Measurements from ENCODE around the gene CHTOP.
"Not testable (repeated sequence)": the region's sequence is repeated elsewhere in the genome, so short reads cannot be mapped to it uniquely, and the experiment has no call there.

The CHTOP gene

DNA sequence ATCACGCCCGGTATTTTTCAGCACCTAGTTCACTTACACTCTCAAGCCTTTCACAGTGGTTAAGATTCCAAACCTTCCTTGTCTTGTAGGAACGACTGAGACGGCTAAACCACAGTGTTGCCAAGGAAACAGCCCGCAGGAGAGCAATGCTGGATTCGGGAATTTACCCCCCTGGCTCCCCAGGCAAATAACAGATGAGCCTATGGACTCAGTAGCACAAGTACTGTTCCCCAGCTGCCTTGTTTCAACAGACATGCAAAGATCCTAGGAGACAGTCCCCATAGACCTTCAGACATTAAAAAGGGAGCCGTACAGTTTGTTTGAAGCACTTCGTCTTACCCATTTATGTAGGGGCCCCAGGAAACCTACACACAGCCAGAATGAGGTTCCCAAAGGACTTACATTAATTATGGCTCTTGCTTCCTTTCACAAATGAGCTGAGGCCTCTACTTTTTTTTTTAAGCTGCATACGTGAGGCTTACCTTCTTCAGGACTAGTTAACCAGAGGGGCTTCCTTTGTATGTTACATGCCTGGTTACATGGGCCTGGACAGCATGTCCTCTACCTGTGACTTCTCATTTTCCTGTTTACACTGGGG lies 27.3 kb downstream of the CHTOP start:
- peak; percentile 50 for DNase-seq (ENCODE audit: low spot score)

DNA sequence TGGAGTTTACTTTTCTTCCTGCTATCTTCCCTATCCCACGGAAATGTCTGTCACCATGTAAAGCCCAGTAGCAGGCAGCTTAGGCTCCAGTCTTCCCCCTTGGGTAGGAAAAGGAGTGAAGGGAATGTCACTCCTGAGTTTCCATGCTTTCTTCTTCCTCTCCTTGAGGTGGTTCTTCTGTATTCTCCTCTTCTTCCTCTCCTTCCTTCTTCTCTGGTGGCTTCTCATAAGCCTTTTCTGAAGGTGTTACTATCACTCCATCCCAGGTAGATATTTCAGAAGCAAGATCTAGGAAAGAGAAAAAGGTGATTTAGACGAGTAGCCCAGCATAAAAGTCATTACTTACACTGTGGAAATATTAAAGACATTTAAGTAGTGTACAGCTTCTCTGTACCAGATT lies 28.4 kb downstream of the CHTOP start:
- no peak for DNase-seq (ENCODE audit: low spot score)

DNA sequence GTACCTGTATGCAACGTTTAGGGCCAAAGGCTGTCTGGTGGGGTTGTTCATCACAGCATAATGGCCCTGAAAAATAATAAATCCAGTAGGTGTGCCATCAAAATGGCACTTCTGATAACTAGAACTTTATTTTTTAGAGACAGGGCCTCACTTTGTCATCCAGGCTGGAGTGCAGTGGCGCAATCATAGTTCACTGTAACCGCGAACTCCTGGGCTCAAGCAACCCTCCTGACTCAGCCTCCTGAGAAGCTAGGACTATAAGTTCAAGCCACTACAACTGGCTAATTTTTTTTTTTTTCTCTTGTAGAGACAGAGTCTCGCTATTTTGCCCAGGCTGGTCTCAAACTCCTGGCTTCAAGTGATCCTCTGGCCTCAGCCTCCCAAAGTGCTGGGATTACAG lies 29.3 kb downstream of the CHTOP start:
- DNase-seq (ENCODE audit: low spot score): no peak

DNA sequence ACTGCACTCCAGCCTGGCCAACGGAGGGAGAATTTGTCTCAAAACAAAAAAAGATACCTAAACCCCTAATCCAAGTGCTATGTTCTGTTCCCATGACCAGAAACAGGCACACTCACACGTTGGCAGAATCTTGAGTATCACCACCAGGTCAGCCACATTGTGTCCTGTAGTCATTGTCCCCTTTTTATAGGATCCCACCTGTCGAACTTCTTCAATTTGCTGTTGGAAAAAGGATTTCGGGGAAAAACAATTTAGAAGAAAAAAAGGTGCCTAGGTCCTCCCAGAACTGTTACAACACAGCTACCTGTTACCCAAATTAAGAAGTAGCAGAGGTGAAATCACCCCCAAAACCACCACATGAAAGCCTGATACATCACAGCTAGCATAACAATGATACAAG lies 33.6 kb downstream of the CHTOP start:
- DNase-seq (ENCODE audit: low spot score): no peak

DNA sequence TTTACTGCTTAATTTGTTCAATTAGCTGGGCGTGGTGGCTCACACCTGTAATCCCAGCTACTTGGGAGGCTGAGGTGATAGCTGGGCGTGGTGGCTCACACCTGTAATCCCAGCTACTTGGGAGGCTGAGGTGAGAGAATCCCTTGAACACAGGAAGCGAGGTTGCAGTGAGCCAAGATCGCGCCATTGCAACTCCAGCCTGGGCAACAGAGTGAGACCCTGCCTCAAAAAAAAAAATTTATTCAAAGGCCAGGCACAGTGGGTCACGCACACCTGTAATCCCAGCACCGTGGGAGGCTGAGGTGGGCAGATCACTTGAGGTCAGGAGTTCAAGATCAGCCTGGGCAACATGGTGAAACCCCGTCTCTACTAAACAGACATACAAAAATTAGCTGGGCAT lies 34.8 kb downstream of the CHTOP start:
- not testable (repeated sequence) for DNase-seq (ENCODE audit: low spot score)

DNA sequence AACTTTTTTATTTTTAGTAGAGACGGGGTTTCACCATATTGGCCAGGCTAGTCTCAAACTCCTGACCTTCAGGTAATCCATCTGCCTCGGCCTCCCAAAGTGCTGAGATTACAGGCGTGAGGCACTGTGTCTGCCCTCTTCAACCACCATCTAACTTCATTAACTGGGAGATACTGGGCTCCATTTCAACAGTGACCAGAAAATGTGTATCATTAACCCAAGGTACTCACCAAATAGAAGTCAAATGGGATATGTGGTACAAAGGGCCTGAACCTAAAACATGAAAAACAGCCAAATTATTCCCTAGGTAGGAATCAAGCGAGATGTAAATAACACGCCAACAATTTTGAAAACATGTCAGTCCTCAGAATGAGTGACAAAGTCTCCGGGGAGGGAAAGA lies 35.7 kb downstream of the CHTOP start:
- no peak for DNase-seq (ENCODE audit: low spot score)

DNA sequence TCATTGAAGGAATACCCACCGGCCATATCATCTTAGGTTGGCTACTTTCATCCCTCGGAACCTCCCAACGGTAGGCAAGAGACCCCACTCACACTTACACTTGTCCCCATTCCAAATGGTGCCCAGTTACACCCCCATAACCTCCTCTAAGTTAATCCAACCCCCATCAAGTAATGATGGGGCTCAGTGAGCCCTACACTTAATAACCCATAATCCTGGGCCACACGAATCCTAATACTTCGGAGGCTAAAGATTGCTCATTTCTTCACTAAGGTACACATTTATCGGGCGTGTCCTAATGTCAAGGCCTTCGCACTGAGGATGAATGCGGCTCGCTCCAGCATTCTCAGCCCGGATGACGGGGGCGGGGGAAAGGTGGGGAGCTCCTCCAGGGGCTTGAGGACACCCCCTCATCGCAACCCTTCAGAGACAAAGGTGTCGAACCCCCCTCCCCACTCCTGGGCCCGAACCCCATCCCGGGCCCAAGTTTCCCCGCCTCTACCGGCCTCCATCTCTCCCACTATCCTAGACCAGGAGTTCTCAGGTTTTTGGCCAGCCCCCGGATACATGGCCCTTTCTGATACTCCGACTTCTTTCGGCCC lies 36.5 kb downstream of the CHTOP start:
- no peak for DNase-seq (ENCODE audit: low spot score)

DNA sequence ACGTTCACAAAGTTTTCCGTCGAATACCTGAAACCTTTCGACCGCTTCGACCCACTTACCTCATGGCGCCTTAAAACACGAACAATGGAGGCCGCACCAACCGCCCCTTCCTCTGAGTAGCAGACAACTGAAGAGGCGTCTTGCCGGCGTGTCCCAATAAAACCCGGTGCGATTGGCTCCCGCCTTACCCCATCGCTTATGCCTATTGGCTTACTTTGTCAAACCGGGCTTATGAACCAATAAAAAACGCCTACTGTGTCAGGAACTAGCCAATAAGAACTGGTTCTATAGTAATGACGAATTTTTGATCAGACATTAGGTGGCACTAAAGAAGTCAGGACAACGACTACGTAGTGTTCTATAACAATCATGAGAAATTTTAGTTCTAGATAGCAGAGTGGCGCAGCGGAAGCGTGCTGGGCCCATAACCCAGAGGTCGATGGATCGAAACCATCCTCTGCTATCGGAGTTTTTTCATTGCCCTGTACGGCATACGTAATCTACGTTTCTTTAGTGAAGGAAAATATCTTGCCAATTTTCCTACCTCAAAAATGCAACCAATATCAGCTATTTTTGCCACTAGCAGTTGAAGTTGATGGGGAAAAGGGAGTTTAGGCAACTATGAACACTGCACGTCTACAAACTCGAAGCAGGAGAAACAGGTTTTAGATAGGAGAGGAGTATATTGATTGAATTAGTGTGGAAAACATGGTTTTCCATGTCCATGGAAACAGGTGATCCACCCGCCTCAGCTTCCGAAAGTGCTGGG lies 37.2 kb downstream of the CHTOP start, which contains the start of gene ILF2:
Gene ILF2 (minus strand): TSS at position 135 of the 769 bp plus-strand sequence. CDS start 71 bp downstream, at position 64.
- DNase-seq (ENCODE audit: low spot score): peak; percentile 100

DNA sequence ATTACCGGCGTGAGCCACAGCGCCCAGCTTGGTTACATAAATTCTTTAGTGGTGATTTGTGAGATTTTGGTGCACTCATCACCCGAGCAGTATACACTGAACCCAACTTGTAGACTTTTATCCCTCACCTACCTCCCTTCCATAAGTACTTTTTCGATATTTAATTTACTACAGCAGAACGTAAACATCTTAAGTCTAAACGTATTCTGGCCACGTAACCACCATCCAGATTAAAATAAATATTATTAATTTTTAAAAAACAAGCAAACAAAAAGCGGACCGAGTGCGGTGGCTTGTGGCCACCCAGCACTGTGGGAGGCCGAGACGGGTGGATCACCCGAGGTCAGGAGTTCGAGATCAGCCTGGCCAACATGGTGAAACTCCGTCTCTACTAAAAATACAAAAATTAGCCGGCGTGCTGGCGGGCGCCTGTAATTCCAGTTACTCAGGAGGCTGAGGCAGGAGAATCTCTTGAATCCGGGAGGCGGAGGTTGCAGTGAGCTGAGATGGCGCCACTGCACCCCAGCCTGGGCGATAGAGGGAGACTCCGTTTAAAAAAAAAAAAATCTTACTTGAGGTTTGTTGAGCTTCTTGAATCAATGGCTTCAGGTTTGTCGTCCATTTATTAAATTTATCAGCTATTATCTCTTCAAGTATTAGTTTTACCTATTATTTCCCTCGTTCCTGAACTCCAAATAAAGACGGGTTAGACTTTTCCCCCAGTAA lies 37.9 kb downstream of the CHTOP start:
- not testable (repeated sequence) for DNase-seq (ENCODE audit: low spot score)

DNA sequence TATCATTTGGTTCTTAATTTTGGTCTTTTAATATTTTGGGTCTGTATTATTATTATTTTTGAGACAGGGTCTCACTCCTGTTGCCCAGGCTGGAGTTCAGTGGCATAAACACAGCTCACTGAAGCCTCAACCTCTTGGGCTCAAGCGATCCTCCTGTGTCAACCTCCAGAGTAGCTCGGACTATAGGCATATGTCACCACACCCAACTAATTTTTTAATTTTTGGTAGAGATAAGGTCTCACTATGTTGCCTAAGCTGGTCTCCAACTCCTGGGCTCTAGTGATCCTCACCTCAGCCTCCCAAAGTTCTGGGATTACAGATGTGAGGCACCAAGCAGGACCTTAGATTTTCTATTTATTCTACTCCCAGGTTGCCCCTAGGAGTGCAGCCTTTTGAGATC lies 39.6 kb downstream of the CHTOP start:
- DNase-seq (ENCODE audit: low spot score): no peak

DNA sequence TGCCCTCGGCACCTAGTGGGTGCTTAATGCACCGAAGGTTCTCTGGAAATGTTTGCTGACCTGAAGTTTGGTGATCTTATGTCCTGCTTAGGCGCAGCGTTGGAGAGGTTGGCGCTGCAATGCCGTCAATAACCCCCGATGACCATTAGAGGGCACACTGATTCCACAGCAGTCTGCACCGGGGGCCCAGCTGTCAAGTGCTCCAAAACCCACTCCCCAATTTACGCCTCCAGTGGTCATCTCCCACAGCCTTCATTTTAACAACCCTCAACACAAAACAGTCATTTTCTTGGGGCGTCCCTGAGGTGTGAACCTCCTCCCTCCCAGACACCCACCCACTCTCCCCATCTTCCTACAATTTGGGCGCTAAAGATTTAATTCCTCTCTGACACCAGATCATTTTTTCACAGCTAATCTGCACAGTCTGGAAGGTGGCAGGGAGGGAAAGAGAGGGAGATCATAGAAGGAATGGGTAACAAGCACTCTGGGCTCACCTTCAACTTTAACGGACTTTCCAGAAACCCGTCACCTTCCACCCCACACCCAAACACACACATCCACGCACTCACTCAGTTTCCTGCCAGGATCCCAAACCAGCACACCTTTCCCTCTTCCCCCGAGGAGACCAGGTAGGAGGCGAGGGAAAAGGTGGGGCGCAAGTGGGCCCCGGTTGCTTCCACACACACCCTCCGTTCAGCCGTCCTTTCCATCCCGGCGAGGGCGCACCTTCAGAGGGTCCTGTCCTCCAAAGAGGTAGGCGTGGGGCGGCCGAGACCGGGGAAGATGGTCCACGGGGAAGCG lies 44.1 kb downstream of the CHTOP start:
- DNase-seq (ENCODE audit: low spot score): peak; percentile 73

DNA sequence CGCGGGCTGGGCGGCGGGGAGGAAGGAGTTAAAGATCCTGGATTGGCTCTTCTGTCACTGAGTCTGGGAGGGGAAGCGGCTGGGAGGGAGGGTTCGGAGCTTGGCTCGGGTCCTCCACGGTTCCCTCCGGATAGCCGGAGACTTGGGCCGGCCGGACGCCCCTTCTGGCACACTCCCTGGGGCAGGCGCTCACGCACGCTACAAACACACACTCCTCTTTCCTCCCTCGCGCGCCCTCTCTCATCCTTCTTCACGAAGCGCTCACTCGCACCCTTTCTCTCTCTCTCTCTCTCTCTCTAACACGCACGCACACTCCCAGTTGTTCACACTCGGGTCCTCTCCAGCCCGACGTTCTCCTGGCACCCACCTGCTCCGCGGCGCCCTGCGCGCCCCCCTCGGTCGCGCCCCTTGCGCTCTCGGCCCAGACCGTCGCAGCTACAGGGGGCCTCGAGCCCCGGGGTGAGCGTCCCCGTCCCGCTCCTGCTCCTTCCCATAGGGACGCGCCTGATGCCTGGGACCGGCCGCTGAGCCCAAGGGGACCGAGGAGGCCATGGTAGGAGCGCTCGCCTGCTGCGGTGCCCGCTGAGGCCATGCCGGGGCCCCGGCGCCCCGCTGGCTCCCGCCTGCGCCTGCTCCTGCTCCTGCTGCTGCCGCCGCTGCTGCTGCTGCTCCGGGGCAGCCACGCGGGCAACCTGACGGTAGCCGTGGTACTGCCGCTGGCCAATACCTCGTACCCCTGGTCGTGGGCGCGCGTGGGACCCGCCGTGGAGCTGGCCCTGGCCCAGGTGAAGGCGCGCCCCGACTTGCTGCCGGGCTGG lies 44.9 kb downstream of the CHTOP start, which contains the start of gene NPR1:
Gene NPR1 (plus strand): TSS at position 170 of the 818 bp plus-strand sequence. CDS start 421 bp downstream, at position 591.
- no peak for DNase-seq (ENCODE audit: low spot score)

DNA sequence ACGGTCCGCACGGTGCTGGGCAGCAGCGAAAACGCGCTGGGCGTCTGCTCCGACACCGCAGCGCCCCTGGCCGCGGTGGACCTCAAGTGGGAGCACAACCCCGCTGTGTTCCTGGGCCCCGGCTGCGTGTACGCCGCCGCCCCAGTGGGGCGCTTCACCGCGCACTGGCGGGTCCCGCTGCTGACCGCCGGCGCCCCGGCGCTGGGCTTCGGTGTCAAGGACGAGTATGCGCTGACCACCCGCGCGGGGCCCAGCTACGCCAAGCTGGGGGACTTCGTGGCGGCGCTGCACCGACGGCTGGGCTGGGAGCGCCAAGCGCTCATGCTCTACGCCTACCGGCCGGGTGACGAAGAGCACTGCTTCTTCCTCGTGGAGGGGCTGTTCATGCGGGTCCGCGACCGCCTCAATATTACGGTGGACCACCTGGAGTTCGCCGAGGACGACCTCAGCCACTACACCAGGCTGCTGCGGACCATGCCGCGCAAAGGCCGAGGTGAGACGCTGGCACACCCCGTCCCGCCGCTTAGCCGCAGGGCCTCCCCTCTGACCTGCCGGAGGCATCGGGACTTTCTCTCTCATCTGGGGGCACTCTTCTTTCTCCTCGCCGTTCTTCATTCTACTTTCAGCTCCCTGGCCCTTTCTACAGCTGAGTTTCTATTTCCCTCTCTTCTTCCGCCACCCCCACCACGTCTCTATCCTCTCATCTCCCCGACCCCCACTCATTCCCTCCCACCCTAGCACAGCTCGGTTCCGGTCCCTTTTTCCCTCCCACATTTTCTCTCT lies 45.7 kb downstream of the CHTOP start:
- no peak for DNase-seq (ENCODE audit: low spot score)

DNA sequence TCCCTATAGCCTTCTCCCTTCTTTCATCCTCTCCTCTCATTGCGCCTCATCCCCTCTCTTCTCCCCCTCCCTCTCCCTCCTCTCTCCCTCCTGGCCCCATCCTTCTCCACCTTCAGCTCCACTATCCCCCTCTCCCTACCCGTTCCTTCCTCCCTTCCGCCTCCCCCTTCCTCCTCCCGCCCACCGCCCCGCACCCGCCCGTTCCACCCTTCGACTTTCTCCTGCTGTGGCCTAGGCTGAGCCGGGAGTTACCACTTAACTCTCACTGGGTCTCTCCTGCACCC lies 46.2 kb downstream of the CHTOP start:
- no peak for DNase-seq (ENCODE audit: low spot score)

DNA sequence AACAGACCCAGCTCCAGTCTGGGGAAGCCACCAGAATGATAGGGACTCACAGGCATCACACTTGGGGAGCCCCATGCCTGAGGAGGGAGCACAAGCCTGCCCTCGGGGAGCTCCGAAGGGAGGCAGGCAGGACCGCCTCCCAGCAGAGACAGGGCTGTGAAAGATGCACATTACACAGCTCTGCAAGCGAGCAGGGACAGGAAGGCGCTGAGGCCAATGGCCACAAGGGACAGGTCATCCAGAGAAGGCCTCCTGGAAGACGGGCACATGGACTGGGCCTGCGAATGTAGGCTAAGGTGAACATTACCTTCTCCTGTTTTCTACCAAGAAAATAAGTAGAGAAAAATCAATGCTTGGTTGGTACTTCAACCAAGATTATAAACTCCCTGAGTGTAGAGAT lies 48.9 kb downstream of the CHTOP start:
- DNase-seq (ENCODE audit: low spot score): no peak

DNA sequence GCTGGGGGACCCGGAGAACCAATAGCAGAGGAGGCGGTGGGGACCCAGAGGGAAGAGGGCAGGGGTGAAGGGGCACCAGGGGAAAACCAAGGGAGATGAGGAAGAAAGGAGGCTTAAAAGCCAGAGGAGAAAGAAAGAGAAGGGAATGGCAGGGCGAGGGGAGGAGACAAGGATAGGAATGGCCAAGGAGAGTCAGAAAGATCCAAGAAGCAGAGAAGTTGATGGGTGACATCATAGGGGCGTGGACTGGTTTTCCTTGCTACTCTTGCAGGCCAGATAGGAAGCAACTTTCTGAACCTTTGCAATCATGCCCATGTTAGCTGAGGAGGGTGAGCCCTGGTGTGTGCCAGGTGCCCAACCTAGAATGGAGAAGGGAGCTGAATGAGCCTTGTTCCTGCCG lies 50.0 kb downstream of the CHTOP start:
- no peak for DNase-seq (ENCODE audit: low spot score)

DNA sequence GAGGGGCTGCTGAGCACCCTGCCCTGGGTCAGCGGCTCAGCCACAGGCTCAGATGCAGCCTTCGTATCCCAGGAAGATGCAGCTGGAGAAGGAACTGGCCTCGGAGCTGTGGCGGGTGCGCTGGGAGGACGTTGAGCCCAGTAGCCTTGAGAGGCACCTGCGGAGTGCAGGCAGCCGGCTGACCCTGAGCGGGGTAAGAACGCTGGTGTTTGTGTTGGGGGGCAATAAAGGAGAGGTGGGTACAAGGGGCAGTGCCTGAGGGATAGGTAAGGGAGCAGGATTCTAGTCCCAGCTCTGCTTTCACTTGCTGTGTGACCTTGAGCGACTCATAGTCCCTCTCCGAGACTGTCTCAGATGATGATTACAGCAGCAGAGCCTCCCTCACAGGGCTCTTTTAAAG lies 51.0 kb downstream of the CHTOP start:
- no peak for DNase-seq (ENCODE audit: low spot score)

DNA sequence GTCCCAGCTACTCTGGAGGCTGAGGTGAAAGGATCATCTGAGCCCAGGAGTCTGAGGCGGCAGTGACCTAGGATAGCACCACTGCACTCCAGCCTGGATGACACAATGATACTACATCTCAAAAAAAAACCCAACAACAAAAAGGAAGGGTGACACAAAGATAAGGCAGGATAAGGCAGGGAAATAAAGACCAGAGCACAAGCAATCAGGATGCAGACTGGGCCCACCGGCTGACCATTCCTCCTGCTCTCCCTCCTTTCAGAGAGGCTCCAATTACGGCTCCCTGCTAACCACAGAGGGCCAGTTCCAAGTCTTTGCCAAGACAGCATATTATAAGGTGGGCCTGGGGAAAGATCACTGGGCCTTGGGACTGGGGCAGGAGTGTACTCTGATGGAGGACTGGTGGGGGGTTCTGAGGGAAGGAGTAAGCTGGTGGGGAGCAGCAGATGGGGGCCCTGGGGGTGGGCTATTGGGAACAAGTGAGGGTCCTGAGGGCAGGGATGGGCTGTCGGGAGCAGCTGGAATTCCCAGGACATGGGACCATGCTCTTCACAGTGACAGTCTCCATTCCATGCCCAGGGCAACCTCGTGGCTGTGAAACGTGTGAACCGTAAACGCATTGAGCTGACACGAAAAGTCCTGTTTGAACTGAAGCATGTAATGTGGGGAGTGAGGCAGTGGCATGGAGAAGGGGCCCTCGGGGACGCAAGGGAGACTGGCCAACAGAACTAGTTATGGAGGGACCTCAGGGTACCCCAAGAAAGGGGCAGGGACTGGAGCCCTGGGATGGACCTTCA lies 51.9 kb downstream of the CHTOP start:
- no peak for DNase-seq (ENCODE audit: low spot score)

DNA sequence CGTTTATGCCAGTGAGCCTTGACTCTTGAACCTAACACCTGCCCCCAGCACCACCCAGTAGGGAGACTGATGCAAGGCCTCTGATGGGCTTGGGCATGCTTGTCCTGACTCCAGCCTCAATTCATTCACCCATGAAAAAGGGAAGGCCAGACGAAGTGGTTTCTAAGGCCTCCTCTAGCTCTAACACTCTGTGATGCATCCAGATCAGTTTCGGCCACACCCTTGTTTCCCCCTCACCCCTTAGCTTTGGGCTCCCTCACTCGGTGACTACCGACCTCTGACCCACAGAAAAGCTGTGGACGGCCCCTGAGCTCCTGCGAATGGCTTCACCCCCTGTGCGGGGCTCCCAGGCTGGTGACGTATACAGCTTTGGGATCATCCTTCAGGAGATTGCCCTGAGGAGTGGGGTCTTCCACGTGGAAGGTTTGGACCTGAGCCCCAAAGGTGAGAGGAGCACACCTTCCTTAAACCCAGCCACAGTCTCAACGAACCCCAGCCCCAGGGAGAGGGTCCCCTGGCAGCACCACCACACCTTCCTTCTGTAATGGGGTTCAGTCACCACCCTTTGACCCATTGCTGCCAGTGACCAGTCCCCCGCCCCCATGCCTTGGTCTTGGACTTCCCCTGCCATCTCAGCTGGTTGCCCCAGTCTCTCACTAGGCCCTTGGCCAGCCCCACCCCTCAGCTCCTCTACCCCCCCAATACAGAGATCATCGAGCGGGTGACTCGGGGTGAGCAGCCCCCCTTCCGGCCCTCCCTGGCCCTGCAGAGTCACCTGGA lies 53.7 kb downstream of the CHTOP start:
- DNase-seq (ENCODE audit: low spot score): no peak
